GM10847 (cell line): ENCODE measurements around the gene ATP1A3.

Experiments
- POLR2A ChIP-seq: IDR thresholded peaks from 2 replicates; pipeline ENCODE4 v1.6.1; 2011; ENCODE audit not compliant: insufficient read length; ENCODE audit errors: extremely low read depth

The ATP1A3 gene

GRCh38 chr19:41965106-41965505, 28.9 kb downstream of the ATP1A3 start:
- no peak for TF ChIP-seq POLR2A

GRCh38 chr19:41960973-41961372, 33.1 kb downstream of the ATP1A3 start:
- TF ChIP-seq POLR2A: no peak

- peak; percentile 44 for TF ChIP-seq POLR2A
These were observed 34.7 kb downstream of the ATP1A3 start, which contains the start of gene RABAC1 for GRCh38 chr19:41959056-41960053. RABAC1 (minus strand) TSS chr19:41959321; CDS start chr19:41959292, 29 bp downstream.

DNA sequence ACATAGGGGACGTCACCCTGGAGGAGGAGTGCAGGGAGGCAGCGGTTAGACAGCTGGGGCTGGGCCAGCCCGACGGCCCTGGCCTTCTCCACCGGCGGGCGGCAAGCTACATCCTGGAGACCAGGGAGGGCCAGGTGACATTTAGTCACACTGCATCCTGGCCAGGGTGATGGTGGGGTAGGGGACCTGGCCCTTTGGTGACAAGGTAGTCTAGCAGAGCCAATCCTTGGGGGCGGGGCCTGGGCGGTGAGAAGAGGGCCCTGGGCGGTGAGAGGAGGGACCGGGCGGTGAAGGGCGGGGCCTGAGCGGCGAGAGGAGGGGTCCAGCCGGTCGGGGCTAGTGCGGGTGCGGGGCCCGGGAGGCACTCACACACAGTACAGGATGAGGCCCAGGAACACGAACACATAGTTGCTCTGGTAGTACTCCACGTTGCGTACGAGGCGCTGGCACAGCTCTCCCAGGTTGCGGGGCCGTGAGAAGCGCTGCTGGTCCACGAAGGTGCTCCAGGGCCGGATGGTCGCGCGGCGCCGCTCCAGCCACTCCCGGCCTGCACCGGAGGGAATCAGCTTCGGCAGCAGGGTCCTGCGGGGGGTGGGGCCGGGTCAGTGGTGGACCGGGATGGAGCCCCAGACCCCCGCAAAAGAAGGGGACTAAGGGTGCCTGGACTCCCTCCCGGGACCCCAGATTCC, 35.5 kb downstream of the ATP1A3 start:
- TF ChIP-seq POLR2A: peak; percentile 13

GRCh38 chr19:41957838-41958366, 36.1 kb downstream of the ATP1A3 start:
- TF ChIP-seq POLR2A: no peak

DNA sequence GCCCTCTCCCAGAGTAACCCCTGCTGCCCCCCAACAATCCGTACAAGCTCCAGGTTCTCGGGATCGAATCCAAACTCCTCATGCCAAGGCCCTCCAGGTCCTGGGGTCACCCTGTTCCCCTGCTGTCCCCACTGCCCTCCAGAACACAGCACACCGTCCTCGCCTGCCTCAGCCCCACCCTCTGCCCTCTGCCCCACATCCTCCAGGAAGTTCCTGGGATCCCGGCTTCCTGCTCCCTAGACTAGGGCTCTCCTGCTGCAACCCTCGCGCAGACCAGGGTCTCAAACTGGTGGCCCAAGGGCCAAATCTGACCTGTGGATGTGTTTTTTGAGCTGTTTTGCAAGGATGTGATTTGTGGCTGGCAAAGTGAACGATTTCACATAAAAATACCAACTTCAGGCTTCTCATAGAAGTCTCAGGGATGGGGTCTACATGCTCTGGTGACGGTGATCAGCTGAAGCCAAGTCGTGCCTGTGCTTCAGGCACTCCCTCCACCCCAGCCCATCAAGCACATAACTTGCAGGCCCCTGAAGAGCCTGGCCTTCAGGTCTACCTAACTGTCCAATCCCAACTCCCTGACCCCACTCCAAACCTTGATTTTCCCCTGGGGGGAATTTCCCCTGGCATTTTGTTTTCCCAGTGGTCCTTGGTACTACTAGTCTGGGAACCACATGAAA, 36.7 kb downstream of the ATP1A3 start:
- no peak for TF ChIP-seq POLR2A

GRCh38 chr19:41956621-41957020, 37.4 kb downstream of the ATP1A3 start:
- TF ChIP-seq POLR2A: no peak

DNA sequence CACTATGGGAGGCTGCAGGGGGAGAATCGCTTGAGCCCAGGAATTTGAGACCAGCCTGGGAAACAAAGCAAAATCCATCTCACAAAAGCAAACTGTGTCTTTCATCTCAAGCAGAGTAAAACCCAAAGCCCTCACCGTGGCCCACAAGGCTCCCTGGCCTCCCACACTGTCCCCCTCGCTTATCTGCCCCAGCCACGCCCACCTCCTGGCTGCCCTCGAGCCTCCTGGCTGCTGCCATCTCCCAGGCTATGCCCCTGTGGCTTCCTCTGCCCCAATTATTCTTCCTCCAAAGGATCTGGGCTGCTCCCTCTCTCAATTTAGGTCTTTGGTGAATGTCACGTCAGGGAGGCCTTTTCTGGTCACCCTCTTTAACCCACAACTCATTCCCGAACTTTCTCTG, 38.5 kb downstream of the ATP1A3 start:
- TF ChIP-seq POLR2A: no peak

- TF ChIP-seq POLR2A: no peak
These were observed 42.3 kb downstream of the ATP1A3 start for GRCh38 chr19:41951686-41952172.

DNA sequence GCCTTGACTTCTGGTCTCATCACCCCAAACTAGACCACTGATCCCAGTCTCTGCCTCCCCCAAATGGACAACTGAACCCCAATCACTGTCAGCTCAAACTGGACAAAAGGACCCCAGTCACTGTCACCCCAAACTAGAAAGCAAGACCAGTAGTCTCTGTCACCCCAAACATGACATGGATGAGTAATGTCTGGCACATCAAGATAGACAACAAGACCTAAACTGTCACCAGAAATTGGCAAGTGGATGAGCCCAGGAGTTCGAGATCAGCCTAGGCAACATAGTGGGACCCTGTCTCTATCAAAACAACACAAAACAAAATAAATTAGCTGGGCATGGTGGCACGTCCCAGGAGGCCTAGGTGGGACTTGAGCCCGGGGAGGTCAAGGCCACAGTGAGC, 46.9 kb downstream of the ATP1A3 start:
- TF ChIP-seq POLR2A: no peak

DNA sequence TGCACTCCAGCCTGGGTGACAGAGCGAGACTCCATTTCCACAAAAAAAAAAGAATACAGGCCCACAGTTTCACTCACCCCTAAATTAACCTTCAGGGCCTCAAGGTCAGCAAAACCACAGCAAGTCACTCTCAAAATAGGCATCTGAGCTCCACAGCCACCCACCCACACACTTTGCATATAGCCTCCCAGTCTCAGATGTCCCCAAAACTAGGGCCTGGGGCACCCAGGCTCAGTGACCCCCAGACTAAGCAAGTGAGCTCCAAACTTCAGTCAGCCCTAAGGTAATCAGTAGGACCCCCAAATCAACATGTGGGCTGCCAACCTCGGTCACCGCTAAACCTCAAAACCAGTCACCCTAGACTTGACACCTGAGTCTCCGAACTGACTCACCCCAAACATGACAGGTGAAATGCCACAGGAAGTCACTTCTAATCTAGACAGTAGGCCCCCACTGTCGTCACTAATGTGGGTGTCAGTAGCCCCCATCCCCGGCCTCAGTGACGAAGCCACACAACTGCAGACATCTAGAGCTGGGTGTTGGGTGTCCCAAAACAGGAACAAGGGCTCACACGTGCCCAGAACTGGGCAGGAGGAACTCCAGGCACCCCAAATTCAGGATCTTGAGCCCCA, 48.8 kb downstream of the ATP1A3 start:
- no peak for TF ChIP-seq POLR2A

DNA sequence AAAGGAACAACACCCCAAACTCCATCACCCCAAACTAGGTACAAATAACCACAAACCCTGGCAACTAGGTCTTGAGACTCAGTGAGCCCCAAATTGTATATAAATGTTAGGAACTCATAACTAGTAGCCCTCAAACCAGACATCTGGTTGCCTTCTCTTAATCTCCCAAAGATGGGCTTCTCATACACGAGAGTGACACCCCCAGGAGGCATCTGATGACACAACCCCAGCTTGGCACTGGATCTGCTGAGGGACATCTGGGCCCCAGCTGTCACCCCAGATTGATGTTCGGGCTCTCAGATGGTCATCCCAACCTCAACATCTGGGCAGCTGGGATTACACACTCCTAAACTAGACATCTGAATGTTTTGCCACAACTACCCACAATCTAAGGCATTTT, 49.7 kb downstream of the ATP1A3 start:
- TF ChIP-seq POLR2A: no peak

DNA sequence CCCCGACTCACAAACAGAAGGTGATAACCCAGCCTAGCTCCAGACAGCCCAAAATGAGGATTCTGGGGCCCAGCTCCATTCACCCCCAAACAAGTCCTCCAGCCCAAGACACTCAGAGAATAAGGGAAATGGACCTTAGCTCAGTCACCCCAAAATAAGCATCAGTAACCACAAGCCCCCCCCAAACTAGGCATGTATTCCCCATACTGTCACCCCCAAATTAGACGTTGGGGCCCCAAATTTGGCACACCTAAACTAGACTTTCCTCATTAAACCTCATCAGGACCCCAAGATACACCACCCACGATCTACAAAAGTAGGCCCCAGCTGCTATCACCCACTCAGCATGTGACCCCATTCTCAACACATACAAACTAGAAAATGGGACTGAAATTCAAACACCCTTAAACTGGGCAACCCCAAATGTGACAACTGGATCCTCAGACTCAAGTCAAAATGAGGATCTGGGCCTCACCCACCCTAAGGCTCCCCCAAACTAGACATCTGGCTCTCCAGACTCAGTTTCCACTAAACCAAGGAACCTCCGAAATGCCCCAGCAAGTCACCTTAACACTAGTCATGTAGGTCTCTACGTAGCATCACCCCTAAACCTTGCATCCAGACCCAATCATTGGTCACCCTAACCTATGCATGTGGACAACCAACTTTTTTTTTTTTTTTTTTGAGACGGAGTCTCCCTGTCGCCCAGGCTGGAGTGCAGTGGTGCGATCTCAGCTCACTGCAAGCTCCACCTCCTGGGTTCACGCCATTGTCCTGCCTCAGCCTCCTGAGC, 52.4 kb downstream of the ATP1A3 start:
- TF ChIP-seq POLR2A: no peak
